ENCODE results near the gene ARMC5.
"Not testable (repeated sequence)": the region's sequence is repeated elsewhere in the genome, so short reads cannot be mapped to it uniquely, and the experiment has no call there.

- not testable (repeated sequence) for TF ChIP-seq POLR2A, CTCF, EP300 (IDR thresholded peaks at IDR 0.05)
Observed at GRCh38 chr16:31439023-31439422, 20.3 kb upstream of the ARMC5 start.
